HG03175 (cell line): ENCODE measurements around the gene CCL27.

Experiments used
- ATAC-seq: cut with Tn5 transposase; IDR thresholded peaks from one replicate; pipeline ENCODE4 v1.9.1; 2021; ENCODE audit warnings: mild to moderate bottlenecking, moderate library complexity; ENCODE audit not compliant: unreplicated experiment

CCL27 gene

GRCh38 chr9:34662526-34663302, at the start of gene CCL27:
CCL27 (minus strand) TSS chr9:34662657; CDS start chr9:34662633, 24 bp downstream.
- no peak for ATAC-seq

- ATAC-seq, result no peak
Observed at GRCh38 chr9:34712140-34712539, 49.7 kb upstream of the CCL27 start.

GRCh38 chr9:34710023-34710422, 47.6 kb upstream of the CCL27 start, which contains the start of gene CCL21:
CCL21 (minus strand) TSS chr9:34710136; CDS start chr9:34710066, 70 bp downstream.
- no peak for ATAC-seq

- ATAC-seq, result no peak
Observed at GRCh38 chr9:34709196-34709978, 46.9 kb upstream of the CCL27 start.

GRCh38 chr9:34707130-34707529, 44.7 kb upstream of the CCL27 start:
- ATAC-seq, result no peak

GRCh38 chr9:34701769-34702736, 39.6 kb upstream of the CCL27 start:
- ATAC-seq, result no peak

GRCh38 chr9:34701023-34701768, 38.7 kb upstream of the CCL27 start:
- no peak for ATAC-seq

GRCh38 chr9:34694811-34695210, 32.4 kb upstream of the CCL27 start:
- ATAC-seq, result no peak

GRCh38 chr9:34693560-34693959, 31.1 kb upstream of the CCL27 start:
- no peak for ATAC-seq

GRCh38 chr9:34691936-34692315, 29.5 kb upstream of the CCL27 start:
- ATAC-seq, result no peak

GRCh38 chr9:34690983-34691935, 28.8 kb upstream of the CCL27 start, which contains the start of gene CCL19:
CCL19 (minus strand) TSS chr9:34691276; CDS start chr9:34691139, 137 bp downstream.
- ATAC-seq, result no peak

GRCh38 chr9:34689512-34689911, 27.1 kb upstream of the CCL27 start:
- ATAC-seq, result no peak

- ATAC-seq, result no peak
Observed at GRCh38 chr9:34689116-34689470, 26.6 kb upstream of the CCL27 start.

GRCh38 chr9:34688329-34689115, 26.1 kb upstream of the CCL27 start:
- ATAC-seq, result no peak

GRCh38 chr9:34687276-34688030, 25.0 kb upstream of the CCL27 start:
- no peak for ATAC-seq

- no peak for ATAC-seq
Observed at GRCh38 chr9:34686732-34687131, 24.3 kb upstream of the CCL27 start.

- no peak for ATAC-seq
Observed at GRCh38 chr9:34686231-34686630, 23.8 kb upstream of the CCL27 start.

GRCh38 chr9:34685591-34685990, 23.1 kb upstream of the CCL27 start:
- no peak for ATAC-seq
